ENCODE results near the gene XYLT2. TPM values are rescaled to one million over a fixed set of nuclear protein-coding genes. Genes with fewer than 3 reads are reported as not detected.
A peak's percentile ranks its signal among the peaks of the same experiment; 100 is the strongest.
"Not testable (repeated sequence)": the region's sequence is repeated elsewhere in the genome, so short reads cannot be mapped to it uniquely, and the experiment has no call there.

Gene XYLT2
- 10 to 100 TPM; 17.7 to 19.6 TPM for total RNA-seq

DNA sequence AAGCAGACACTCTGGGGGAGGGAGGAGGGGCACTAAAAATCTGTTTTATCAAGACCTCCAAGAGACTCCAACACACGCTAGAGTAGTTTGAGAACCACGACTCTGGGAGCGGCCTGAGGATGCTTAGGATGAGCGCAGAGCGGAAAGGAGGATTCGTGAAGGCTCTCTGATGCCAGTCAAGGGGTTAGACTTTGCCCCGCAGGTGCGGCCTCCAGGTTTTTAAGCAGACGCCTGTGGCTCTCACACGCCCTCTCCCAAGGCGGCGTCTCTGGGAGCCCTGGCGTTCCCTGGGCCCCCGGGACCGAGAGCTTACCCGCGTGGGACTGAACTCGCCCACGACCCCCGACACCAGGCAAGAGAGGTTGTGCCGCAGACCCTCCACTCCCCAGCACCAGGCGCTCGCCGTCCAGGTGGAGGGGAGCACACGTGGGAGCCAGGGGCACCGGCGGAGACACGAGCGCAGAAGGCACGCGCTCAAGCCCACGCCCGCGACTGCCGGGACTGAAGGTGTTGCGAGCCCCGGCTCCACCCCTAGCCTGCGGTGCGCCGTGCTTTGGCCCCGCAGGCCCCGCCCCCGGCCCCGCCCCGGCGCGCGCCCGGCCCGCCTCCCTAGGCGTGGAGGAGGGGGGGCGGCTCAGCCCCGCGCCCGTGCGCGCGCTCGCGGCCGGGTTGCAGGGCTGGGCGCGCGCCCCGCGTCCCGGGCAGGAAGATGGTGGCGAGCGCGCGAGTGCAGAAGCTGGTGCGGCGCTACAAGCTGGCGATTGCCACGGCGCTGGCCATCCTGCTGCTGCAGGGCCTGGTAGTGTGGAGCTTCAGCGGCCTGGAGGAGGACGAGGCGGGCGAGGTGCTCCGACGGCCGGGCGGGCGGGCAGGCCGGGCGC is at the start of gene XYLT2:
TSS of gene XYLT2 (plus strand) at position 695 of the 881 bp plus-strand sequence. CDS start at position 710, 15 bp downstream.
- no peaks in the 10 kb centered on the region for H3K36me3 Mint-ChIP-seq
- H3K9me3 Mint-ChIP-seq: no peaks in the 10 kb centered on the region
- peak; percentile 95 for DNase-seq
- H3K27ac Mint-ChIP-seq: peak within 1 kb of the TSS; percentile 95
- peak within 1 kb of the TSS; percentile 91 for H3K4me3 Mint-ChIP-seq
- H3K27me3 Mint-ChIP-seq: no peaks in the 10 kb centered on the region
- peaks cover 27% of the 10 kb centered on the region for H3K4me1 Mint-ChIP-seq

- no peak overlapping the region for H3K27ac Mint-ChIP-seq
- DNase-seq: peak; percentile 80
- H3K4me3 Mint-ChIP-seq: no peak overlapping the region
- H3K36me3 Mint-ChIP-seq: no peaks in the 10 kb centered on the region
- H3K4me1 Mint-ChIP-seq: no peaks in the 10 kb centered on the region
- no peaks in the 10 kb centered on the region for H3K9me3 Mint-ChIP-seq
- H3K27me3 Mint-ChIP-seq: peaks cover 8% of the 10 kb centered on the region
Observed at GRCh38 chr17:50297407-50297865, 48.5 kb upstream of the XYLT2 start.

GRCh38 chr17:50298018-50298417 is 47.9 kb upstream of the XYLT2 start:
- Mint-ChIP-seq H3K4me1 (no peaks in the 10 kb centered on the region), H3K27me3 (peaks cover 8% of the 10 kb centered on the region), H3K9me3 (no peaks in the 10 kb centered on the region), H3K4me3 (no peak overlapping the region), H3K27ac (no peak overlapping the region), H3K36me3 (no peaks in the 10 kb centered on the region)
- no peak for DNase-seq

GRCh38 chr17:50299776-50300175 is 46.1 kb upstream of the XYLT2 start:
- Mint-ChIP-seq H3K9me3 (no peaks in the 10 kb centered on the region), H3K36me3 (no peaks in the 10 kb centered on the region), H3K4me1 (no peaks in the 10 kb centered on the region), H3K27me3 (peaks cover 8% of the 10 kb centered on the region), H3K27ac (no peak overlapping the region), H3K4me3 (no peak overlapping the region)
- no peak for DNase-seq

DNA sequence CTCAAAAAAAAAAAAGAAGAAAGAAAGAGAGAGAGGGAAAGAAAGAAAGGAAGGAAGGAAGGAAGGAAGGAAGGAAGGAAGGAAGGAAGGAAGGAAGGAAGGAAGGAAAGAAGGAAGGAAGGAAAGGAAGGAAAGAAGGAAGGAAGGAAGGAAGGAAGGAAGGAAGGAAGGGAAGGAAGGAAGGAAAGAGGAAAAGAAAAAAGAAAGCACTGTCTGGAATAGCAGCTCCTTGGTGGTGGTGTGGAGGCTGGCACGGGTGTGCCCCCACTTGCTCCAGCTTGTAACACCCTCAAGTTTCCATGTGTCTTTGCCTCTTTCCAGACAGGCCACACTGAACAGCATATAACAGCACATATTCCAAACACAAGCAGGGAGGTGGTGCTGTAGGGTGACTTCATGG is 45.1 kb upstream of the XYLT2 start:
- H3K4me1 Mint-ChIP-seq, H3K36me3 Mint-ChIP-seq, DNase-seq, H3K9me3 Mint-ChIP-seq, H3K27me3 Mint-ChIP-seq, H3K4me3 Mint-ChIP-seq, H3K27ac Mint-ChIP-seq: not testable (repeated sequence)

GRCh38 chr17:50301891-50302584 is 43.9 kb upstream of the XYLT2 start:
- no peak overlapping the region for H3K27ac Mint-ChIP-seq
- H3K4me3 Mint-ChIP-seq: no peak overlapping the region
- H3K4me1 Mint-ChIP-seq: no peaks in the 10 kb centered on the region
- peaks cover 8% of the 10 kb centered on the region for H3K27me3 Mint-ChIP-seq
- H3K9me3 Mint-ChIP-seq: no peaks in the 10 kb centered on the region
- no peak for DNase-seq
- no peaks in the 10 kb centered on the region for H3K36me3 Mint-ChIP-seq

DNA sequence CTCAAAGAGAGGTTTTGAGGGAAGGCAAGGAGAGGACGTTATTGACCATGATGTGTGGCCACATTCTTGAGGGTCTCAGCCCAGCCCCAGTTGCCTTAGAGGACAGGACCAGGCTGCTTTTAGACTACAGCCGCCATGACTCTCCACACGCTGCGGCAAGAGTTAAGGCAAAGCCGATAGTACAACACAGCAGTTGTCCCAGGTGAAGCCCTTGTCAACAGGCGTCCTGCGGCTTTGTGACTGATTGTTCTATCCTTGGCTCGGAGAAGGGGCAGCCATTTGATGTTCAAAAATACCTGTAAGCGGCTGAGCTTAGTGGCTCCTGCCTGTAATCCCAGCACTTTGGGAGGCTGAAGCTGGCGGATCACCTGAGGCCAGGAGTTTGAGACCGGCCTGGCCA is 42.9 kb upstream of the XYLT2 start:
- peaks cover 8% of the 10 kb centered on the region for H3K27me3 Mint-ChIP-seq
- no peaks in the 10 kb centered on the region for H3K36me3 Mint-ChIP-seq
- H3K27ac Mint-ChIP-seq: no peak overlapping the region
- no peak overlapping the region for H3K4me3 Mint-ChIP-seq
- no peaks in the 10 kb centered on the region for H3K9me3 Mint-ChIP-seq
- DNase-seq: no peak
- no peaks in the 10 kb centered on the region for H3K4me1 Mint-ChIP-seq

- H3K27me3 Mint-ChIP-seq: peaks cover 8% of the 10 kb centered on the region
- no peak for DNase-seq
- H3K36me3 Mint-ChIP-seq: no peaks in the 10 kb centered on the region
- no peaks in the 10 kb centered on the region for H3K4me1 Mint-ChIP-seq
- no peaks in the 10 kb centered on the region for H3K9me3 Mint-ChIP-seq
- H3K4me3 Mint-ChIP-seq: no peak overlapping the region
- no peak overlapping the region for H3K27ac Mint-ChIP-seq
Observed at GRCh38 chr17:50303596-50303995, 42.3 kb upstream of the XYLT2 start.

DNA sequence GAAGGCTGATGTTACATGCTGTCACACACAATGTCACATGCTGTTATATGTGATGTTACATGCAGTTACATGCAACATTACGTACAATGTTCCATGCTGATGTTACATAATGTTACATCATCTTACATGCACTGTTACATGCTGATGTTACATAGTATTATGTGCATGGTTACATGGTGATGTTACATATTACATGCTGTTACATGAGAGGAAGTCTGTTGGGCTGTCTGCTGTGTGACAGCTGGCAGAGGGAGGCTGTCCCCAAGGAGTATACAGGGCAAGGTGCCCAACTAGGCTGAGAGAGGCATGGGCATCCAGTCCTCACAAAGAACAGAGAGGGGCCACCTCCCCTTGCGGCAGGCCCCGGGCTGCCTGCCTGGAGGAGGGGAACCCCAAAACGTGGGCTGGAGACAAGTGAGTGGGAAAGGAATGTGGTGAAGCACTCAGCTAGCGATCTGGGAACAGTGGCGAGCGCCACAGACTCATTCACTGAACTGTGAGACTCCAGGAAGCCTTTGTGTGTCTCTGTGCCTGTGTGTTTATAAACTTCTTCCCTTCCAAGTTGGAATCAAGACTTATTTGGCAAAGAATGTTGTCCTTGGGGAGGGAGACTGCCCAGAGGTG is 41.0 kb upstream of the XYLT2 start:
- H3K4me1 Mint-ChIP-seq: peaks cover 10% of the 10 kb centered on the region
- H3K36me3 Mint-ChIP-seq: no peaks in the 10 kb centered on the region
- H3K9me3 Mint-ChIP-seq: no peaks in the 10 kb centered on the region
- no peak overlapping the region for H3K4me3 Mint-ChIP-seq
- DNase-seq: no peak
- H3K27ac Mint-ChIP-seq: no peak overlapping the region
- peaks cover 7% of the 10 kb centered on the region for H3K27me3 Mint-ChIP-seq

GRCh38 chr17:50307654-50308053 is 38.3 kb upstream of the XYLT2 start:
- Mint-ChIP-seq H3K27ac (no peak overlapping the region), H3K36me3 (no peaks in the 10 kb centered on the region), H3K4me1 (peaks cover 27% of the 10 kb centered on the region), H3K4me3 (no peak overlapping the region), H3K9me3 (no peaks in the 10 kb centered on the region), H3K27me3 (peaks cover 21% of the 10 kb centered on the region)
- DNase-seq: no peak

DNA sequence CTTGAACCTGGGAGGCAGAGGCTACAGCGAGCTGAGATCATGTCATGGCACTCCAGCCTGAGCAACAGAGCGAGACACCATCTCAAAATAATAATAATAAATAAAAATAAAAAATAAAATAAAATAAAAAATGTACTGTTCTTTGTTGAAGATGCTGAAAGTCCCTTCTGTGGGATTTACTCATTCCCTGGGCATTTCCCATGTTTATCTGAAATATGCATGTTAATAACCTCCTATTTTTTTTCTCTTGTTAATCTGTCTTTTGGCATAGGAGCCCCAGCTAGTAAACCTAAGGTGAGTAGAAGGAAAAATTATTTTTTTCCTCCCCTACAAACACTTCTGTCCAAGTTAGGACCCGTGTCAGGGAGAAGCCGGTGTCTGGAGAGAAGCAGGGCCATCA is 37.3 kb upstream of the XYLT2 start:
- DNase-seq: no peak
- Mint-ChIP-seq H3K4me1 (peaks cover 27% of the 10 kb centered on the region), H3K36me3 (no peaks in the 10 kb centered on the region), H3K9me3 (no peaks in the 10 kb centered on the region), H3K4me3 (no peak overlapping the region), H3K27ac (no peak overlapping the region), H3K27me3 (peaks cover 31% of the 10 kb centered on the region)

- H3K9me3 Mint-ChIP-seq: no peaks in the 10 kb centered on the region
- H3K36me3 Mint-ChIP-seq: no peaks in the 10 kb centered on the region
- H3K27ac Mint-ChIP-seq: no peak overlapping the region
- peaks cover 27% of the 10 kb centered on the region for H3K4me1 Mint-ChIP-seq
- no peak overlapping the region for H3K4me3 Mint-ChIP-seq
- no peak for DNase-seq
- peaks cover 35% of the 10 kb centered on the region for H3K27me3 Mint-ChIP-seq
Observed at GRCh38 chr17:50310455-50311111, 35.3 kb upstream of the XYLT2 start.

- no peak for DNase-seq
- H3K27ac Mint-ChIP-seq: no peak overlapping the region
- no peaks in the 10 kb centered on the region for H3K36me3 Mint-ChIP-seq
- H3K4me3 Mint-ChIP-seq: no peak overlapping the region
- peaks cover 35% of the 10 kb centered on the region for H3K27me3 Mint-ChIP-seq
- no peaks in the 10 kb centered on the region for H3K9me3 Mint-ChIP-seq
- peaks cover 27% of the 10 kb centered on the region for H3K4me1 Mint-ChIP-seq
Observed at GRCh38 chr17:50311112-50311460, 34.8 kb upstream of the XYLT2 start.

- H3K36me3 Mint-ChIP-seq: no peaks in the 10 kb centered on the region
Observed at GRCh38 chr17:50311483-50311882, 34.4 kb upstream of the XYLT2 start.

DNA sequence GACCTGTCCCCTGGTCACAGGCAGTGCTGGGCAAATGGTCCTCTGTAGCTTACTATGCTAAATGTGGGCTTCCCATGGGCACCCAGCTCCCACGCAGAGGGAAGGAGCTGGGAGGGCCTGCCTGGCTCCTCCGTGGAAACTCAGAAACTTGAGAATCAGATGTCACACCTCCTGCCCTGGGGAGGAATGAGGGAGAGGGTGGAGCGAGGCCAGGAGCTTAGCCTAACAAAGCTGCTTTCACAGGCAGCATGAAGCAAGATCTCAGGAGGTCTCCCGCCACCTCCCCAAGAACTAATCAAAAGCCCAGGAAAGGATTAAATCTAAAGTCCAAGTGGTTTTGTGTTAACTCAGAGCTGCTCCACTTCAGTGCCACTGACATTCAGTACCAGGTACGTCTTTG is 33.6 kb upstream of the XYLT2 start:
- H3K27ac Mint-ChIP-seq: no peak overlapping the region
- DNase-seq: no peak
- no peaks in the 10 kb centered on the region for H3K9me3 Mint-ChIP-seq
- no peak overlapping the region for H3K4me3 Mint-ChIP-seq
- H3K36me3 Mint-ChIP-seq: no peaks in the 10 kb centered on the region
- peaks cover 27% of the 10 kb centered on the region for H3K4me1 Mint-ChIP-seq
- H3K27me3 Mint-ChIP-seq: peaks cover 35% of the 10 kb centered on the region

More at GRCh38 chr17:50311483-50311882, 34.4 kb upstream of the XYLT2 start:
- DNase-seq: no peak
- Mint-ChIP-seq H3K27ac (no peak overlapping the region), H3K4me1 (peaks cover 27% of the 10 kb centered on the region), H3K4me3 (no peak overlapping the region), H3K27me3 (peaks cover 35% of the 10 kb centered on the region), H3K9me3 (no peaks in the 10 kb centered on the region)

All from activated naive CD8-positive, alpha-beta T cell treated with anti-CD3 and anti-CD28 coated beads for 36 hours (primary cell).